ENCODE results near the gene BEAN1. TPM values are rescaled to one million over a fixed set of nuclear protein-coding genes. Genes with fewer than 3 reads are reported as not detected.

Gene BEAN1
- total RNA-seq, 2 donors from 2014 or later = 1.2 to 1.6 TPM

DNA sequence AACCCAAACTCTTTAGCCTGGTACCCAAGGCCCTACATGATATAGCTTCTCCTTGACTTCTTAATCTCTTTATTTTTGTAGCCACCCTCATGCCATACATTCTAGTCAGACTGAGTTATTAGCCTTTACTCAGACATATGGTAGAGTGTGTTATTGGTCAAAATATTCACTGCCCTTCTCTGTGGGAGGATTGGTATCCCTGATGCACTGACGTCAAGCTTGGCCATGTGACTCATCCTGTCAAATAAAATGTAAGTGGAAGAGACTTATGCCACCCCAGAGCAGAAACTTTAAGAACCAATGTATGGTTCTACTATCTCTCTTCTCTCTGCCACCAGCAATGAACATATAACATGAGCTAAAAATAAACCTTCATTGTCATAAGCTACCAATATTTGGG, 12.2 kb upstream of the BEAN1 start:
- intact Hi-C loops (cut with DNase I) = no loop called here
- no peak for ATAC-seq
- DNase-seq = no peak

DNA sequence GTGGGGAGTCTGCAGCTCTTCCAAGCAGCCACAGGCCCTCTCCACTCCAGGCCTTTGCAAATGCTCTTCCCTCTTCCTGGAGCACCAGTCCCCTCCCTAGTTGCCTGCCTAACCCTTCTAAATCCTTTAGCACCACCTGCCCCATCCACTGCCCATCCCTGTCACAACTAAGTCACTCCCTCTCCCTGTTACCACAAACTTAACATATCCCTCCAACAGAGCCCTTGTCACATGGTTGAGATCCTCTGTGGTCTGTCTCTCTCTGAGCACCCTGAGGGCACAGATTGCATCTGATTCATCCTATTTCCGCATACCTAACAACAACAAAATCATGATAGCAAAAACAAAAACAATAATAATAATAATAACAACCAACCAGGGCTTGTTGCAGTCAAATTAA, 11.0 kb upstream of the BEAN1 start:
- DNase-seq = no peak

DNA sequence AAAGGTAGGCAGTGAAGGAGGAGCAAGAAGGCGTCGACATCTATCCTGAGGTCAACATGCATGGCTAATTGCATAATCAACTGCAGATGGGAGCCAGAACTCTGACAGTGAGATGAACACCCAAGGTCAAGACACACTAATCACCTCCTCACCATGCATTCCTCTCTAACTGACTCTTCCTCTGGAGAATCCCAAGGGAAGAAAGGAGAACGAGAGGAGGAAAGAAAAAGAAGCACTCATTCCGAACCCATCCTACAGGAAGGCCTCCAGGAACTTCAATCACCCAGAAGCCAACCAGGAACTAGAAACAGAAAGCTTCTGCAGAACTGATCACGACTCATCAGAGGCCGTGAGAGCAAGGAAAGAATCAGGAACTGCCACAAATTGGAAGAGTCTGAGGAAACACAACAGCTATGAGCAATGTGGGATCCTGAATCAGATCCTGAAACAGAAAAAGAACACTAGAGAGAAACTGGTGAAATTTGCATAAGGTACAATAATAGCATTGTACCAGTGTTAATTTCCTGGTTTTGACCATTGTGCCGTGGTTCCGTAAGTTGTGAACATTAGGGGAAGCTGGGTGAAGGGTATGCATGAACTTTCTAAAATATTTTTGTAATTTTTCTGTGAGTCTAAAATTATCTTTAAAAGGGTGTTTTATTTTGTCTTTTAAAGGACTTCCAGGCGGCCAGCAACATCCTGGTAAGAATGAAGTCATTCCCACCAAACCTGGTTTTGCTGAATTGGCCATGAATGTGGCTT, 10.0 kb upstream of the BEAN1 start:
- intact Hi-C loops (cut with DNase I) = no loop called here
- DNase-seq (no peak), ATAC-seq (peak in 1 of 2 donors; percentile 44)

More for the DNA sequence above, 11.0 kb upstream of the BEAN1 start:
- ATAC-seq = no peak
- intact Hi-C loops (cut with DNase I) = no loop called here

DNA sequence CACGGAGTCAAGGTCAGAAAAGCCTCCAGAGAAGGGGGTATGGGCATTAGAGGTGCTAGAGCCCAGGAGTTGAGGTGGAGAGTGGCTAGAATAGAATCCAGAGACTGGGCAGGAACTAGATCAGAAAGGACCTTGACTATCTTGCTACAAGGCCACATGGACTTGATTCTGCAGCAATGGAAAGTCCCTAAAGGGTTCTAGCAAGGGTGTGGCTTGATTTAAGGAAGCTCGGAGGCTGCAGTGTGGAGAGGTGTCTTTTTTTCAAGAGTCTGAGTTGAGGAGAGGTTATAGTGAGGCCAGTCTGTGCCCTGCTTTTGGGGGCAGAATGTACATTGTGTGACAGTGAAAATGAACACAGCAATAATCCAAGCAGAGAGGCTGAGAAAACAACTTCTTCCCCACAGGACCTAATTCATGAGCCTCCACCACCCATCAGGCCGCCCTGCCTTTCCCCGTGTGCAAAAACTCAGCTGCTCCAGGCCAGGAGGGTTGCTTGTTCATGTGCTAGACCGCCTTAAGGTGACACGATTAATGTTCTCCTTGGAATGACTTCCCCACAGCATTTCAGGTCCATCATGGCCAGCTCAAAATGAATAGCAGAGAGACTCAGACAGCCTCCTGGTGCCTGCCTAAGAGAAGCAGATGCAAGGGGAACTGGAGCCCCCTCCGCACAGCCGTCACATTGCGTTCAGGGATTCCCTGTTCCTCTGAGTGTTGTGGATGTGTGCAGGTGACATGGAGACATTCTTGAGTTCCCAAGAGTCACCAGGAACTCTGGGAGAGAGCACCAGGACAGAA, 8.7 kb upstream of the BEAN1 start:
- DNase-seq = no peak
- no peak for ATAC-seq
- intact Hi-C loops (cut with DNase I) = no loop called here

DNA sequence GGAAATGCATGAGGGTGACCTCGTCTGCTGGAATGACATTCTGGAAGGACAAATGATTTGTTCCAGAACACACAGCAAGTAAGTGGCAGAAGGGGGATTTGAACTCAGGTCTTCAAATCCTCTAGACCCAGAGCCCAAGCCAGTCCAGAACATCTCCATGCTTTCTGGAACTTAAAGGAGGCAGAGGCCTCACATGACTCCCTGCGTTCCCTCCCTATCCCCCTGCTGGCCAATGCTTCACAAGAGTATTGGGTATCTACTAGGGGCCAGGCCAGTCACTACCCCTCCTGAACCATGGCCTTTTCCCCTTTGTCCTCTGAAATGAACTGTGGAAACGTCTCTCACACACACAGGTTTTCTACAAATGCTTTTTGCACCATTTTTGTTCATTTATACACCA, 7.6 kb upstream of the BEAN1 start:
- intact Hi-C loops (cut with DNase I) = no loop called here
- ATAC-seq = no peak
- no peak for DNase-seq

DNA sequence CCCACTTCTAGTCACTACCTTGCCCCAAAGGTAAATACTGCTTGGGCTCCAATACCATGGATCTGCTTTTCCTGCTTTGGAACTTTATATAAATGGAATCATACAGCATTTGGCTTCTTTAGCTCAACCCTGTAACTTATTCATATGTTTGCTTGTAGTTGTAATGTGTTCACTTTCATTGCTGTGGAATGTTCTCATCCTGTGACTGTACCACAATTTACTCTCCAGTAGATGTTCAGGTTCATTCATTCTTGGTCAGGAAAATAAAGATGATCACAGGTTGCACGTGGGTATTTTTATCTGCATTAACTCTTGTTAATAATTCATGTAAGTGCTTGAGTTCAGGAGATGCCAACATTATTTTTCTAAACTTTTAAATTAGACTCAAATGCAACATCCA, 6.7 kb upstream of the BEAN1 start:
- intact Hi-C loops (cut with DNase I) = no loop called here

DNA sequence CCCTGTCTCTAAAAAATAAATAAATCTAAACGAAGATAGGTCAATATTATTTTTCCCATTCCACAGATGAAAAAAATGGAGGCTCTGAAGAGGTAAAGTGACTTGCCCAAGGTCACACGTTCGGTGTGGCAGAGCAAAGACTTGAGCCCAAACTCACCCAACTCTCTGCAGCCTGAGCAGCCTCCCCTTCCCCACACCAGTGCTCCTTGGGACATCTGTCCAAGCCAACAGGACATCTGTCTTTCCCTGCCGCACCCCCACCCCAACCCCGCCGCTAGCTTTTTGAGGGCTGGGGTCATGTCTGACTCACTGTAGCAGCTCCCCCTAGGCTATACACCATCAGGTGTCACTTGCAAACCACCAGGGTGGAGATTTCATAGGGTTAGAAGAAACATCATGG, 5.2 kb upstream of the BEAN1 start:
- ATAC-seq = no peak
- intact Hi-C loops (cut with DNase I) = no loop called here
- no peak for DNase-seq

More for the DNA sequence above, 6.7 kb upstream of the BEAN1 start:
- no peak for ATAC-seq
- no peak for DNase-seq

DNA sequence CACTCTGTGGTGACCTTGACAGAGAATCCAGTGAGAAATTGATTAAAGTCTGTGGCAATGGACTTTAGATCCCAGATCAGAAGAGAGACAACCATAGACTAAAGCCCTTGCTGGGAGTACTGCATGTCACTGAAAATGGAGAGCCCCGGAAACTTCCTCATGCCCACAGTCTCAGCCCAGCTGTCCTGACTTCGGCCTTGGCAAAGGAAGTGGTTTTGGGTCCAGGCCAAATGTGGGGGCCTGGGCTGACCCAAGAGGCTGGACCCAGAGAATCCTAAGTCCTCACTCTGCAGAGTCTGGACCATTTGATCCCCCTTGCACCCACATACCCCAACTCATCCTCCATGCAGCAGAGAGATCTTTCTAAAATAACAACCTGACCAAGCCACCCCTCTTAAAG, 4.7 kb upstream of the BEAN1 start:
- intact Hi-C loops (cut with DNase I) = no loop called here
- ATAC-seq (no peak), DNase-seq (no peak)

DNA sequence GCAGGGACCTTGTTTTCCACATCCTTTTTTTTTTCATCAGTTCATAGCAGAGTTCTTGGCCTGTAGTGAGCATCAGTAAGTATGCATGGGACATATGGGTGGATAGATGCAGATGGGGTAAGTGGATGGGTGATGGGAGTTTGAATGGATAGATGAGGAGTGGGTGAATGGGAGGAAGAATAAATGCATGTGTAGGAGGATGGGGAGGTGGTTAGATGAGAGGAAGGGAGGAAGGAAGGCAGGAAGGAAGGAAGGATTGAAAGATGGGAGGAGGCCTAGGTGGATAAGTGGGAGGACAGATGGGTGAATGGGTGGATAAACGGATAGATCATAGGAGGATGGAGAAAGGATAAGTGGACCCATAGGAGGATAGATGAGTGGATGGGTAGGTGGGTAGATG, 3.9 kb upstream of the BEAN1 start:
- DNase-seq (no peak), ATAC-seq (no peak)
- intact Hi-C loops (cut with DNase I) = no loop called here

DNA sequence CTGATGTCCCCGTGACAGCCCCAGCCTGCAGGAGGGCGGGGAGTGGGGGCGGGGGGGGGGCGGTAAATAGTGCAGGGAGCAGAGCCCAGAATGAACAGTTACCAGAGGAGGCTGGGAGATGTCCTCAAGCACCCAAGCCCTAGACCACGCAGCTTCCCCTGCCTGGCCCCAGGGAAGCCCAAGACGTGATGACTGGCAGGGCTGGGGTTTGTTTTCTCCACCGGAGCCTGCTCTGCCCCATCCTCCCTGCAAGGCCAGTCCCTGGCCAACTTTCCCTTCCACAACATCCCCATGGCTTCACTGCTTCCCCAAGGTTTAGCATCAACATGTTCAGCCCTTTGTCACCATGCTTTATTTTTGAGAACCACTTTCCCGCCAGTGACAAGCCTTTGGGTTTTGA, 1.4 kb upstream of the BEAN1 start:
- intact Hi-C loops (cut with DNase I) = no loop called here
- DNase-seq (no peak), ATAC-seq (no peak)

DNA sequence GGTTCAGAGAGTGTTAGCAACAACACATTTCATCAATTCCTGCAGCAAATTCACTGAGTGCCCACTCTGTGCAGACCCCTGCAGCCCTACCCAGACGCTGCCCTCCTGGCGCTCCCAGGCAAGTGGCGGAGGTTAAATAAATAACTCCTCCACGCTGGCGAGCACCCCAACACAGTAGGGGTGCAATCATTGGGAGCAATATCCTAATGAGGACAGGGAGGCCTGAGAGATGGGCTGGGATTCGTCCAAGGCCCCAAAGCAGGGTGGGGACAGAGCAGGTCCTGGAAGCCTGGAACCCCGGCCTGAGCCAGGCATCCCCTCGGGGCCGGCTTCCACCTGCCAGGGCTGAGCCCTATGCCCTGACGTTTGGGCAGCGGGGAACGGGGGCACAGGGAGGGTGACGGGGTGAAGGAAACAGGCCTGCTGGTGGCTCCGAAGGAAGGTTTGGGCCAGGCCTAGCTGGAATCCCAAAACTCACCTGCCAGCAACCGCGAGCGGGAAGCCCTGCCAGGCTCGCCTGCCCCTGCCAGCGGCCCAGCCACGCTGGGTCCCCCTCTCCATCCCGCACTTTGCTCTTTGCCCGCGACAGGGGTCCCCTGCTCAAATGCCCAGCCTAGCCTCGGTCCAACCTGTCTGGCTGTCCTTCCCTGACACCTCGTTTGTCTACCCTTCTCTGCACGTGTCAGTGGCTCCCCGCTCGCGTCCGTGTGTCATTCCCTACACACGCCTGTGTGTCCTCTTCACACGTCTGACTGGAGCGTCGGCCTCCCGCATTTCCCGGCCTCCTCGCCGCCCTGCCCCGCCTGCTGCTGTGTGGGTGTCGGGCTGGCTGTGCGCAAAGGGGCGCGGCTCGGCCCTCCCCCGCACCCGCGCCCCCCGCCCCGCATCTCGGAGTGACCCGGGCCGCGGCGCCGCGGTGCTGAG, 721 bp upstream of the BEAN1 start:
- DNase-seq (no peak), ATAC-seq (peak in 1 of 2 donors; percentile 30)
- intact Hi-C loops (cut with DNase I) = no loop called here

DNA sequence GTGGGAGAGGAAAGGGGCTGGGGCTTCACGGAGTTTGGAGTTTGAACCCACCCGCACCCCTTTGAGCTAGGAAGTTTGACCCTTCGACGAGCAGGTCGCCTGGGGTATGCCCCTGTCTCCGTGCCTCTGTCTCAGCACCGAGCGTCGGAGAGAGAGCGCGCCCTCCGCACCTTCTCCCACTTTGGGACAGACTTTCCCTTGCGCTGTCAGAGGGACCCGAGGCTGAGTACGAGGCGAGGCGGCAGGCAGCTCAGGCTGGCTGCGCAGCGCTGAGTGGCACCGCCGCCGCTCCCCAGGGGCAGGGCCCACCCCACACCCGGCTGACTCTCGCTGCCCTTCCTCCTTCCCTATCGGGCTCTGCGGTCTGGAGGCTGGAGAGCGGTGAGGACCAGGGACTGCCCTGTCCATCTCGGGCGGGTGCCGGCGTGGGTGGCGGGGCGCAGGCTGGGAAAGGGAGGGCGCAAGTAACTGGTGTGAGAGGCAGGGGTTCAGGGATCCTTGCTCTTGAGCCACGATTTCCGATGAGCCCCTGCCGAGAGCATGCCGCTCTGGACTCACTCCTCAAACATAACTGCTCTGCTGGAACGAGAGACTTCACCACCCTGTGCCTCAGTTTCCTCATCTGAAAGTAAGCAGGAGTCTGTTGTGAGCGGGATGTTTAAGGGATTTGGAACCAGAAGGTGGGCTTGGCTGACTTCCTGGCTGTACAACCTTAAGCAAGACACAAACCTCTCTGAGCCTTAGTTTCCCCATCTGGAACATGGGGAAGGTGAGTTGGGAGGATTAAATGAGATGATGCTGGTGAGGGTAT, 981 bp downstream of the BEAN1 start:
- DNase-seq (peak; percentile 33), ATAC-seq (peak; percentile 31 to 52)
- intact Hi-C loops (cut with DNase I) = no loop called here

DNA sequence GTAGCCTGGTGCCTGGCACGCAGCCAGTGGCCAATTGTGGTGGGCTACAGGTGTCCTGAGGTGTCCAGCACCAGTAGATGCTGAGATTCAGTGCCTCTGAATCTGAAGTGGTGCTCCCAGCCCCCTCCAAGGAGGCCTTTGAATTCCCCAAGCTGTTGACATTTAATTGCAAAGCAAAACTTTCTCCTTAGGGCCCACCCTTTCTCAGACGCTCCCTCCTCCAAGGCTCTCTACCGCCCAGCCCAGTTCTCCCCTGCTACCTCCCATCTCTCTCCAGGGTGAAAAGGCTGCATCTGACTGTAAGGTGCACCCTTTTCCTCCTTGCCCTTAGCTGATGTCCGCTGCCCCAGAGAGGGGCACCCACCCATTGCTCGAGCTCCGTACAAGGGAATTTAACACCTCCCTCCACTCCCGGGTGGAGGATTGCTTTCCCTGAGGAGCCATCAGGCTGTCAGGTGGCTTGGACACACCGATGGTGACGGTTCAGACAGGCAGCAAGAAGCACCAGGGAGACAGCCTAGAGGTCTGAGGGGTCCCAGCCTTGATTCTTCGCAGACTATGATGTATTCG, 1.7 kb downstream of the BEAN1 start:
- intact Hi-C loops (cut with DNase I) = no loop called here
- DNase-seq (no peak), ATAC-seq (no peak)

DNA sequence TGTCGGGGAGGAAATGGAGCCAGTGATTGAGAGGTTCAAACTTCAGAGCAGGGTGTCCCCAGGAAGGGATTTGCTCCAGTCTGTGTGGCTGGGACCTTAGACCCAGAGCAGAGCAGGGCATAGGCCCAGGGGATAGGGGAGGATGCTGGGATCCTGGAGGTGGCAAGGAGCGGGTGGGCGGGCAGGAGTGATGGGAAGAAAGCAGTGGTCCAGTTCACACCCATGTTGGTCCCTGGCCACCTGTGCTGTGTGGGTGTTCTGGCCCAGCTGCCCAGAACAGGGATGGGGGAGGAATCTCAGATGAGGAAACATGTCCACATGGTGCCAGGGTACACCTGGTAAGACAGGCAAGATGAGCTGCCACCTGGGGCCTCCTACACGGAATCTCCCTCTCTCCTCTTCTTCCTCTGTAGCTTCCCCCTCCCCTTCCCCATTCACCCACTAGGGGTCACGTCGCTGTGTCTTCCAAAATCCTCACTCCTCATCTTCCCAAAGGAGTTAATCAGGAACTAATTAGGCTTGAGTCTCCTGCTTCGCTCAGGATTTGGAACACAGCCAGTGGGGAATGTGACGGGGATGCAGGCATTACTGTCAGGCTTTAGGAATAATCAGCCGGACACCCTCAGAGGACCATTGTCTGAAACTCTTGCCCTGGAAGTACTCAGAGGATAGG, 2.3 kb downstream of the BEAN1 start:
- no peak for DNase-seq
- no peak for ATAC-seq
- intact Hi-C loops (cut with DNase I) = no loop called here

DNA sequence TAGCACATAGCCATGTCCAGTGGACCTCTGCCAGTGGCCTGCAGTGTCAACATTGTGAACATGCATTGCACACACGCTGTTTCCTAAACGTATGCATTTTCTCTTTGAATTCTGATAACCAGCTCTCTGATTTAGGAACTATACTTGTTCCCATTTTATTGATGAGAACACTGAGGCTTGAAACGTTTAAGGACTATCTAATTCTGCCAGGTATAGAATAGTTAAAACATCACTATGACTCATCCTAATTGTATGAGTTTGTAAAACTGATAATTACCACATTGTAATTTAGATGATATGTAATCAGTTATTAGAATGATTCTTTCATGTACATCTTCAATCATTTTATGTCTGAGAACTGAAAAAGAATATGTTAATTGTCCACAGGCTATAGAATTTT, 3.1 kb downstream of the BEAN1 start:
- intact Hi-C loops (cut with DNase I) = no loop called here
- no peak for ATAC-seq
- DNase-seq = no peak

DNA sequence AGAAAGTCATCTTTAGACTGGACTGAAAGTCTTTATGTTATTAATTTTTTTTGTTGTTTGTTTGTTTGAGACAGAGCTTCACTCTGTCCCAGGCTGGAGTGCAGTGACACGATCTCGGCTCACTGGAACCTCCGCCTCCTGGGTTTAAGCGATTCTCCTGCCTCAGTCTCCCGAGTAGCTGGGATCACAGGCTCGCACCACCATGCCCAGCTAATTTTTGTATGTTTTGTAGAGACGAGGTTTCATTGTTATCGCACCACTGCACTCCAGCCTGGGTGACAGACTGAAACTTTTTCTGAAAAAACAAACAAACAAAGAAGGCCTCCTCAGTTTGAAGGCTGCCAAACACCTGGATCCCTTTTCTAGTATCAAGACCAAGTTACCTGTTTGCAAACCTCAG, 4.7 kb downstream of the BEAN1 start:
- ATAC-seq (no peak), DNase-seq (no peak)
- intact Hi-C loops (cut with DNase I) = no loop called here

DNA sequence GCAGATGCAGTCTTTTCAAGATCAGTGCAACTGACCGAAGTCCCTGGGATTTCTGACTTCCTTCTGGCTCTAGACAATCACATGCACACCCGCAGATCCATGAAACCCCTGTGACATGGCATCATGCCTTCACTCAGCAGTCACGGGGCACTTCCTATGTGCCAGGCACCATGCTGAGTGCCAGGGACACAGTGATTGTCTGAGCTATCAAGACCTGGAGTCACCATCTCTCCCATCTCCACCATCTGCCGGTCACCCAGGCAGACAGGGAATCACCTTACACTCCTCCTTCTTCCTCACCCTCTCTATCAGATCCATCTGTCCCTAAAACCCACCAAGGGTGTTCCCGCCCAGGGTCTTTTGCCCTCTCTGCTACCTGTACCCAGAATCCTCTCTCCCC, 5.3 kb downstream of the BEAN1 start:
- ATAC-seq (no peak), DNase-seq (no peak)
- intact Hi-C loops (cut with DNase I) = no loop called here
